CD4-positive, alpha-beta T cell (primary cell): ENCODE measurements around the gene CHD3. TPM values are rescaled to one million over a fixed set of nuclear protein-coding genes. Genes with fewer than 3 reads are reported as not detected.

Source experiments
- ATAC-seq: fragments of 200-7000 bp; cut with Tn5 transposase; one replicate; pipeline ENCODE4 v1.10.0; 2022; ENCODE audit warnings: mild to moderate bottlenecking; ENCODE audit not compliant: poor library complexity
- CTCF ChIA-PET: fragments of 350-600 bp; sonication (Branson Sonifier 250); formaldehyde crosslinking; loops from one replicate; lab custom pipeline; 2021; ENCODE audit warnings: antibody characterized with exemption, inconsistent platforms; lab: Charles Lee
- POLR2A ChIA-PET: fragments of 350-600 bp; sonication (Branson Sonifier 250); formaldehyde crosslinking; loops from one replicate; lab custom pipeline; 2021; ENCODE audit warnings: antibody characterized with exemption, inconsistent platforms; lab: Charles Lee
- DNase-seq, 14 experiments: peaks; one replicate each; pipeline ENCODE4 v3.0.0-alpha.2; 2013 to 2020; ENCODE audit warnings: mixed read lengths in 2 of 14
- H3K27ac ChIP-seq, 2 donors: one replicate each; pipeline versions ENCODE4 v1.5.1 to v1.7.0; 2013; ENCODE audit warnings: low read length in 2 of 2, low read depth in 1 of 2, mild to moderate bottlenecking in 1 of 2
- H3K27me3 ChIP-seq, 2 experiments: 1 replicate in 1 of 2; 2 replicates in 1 of 2; pipeline versions ENCODE4 v1.6.1 to v1.7.0; 2013; ENCODE audit warnings: low read length in 2 of 2, control low read depth in 1 of 2, mild to moderate bottlenecking in 1 of 2, moderate library complexity in 1 of 2; ENCODE audit not compliant: insufficient read depth in 2 of 2, control insufficient read depth in 1 of 2
- H3K36me3 ChIP-seq: one replicate; pipeline ENCODE4 v1.6.1; 2013; ENCODE audit warnings: low read length, control low read depth; ENCODE audit not compliant: insufficient read depth
- H3K4me1 ChIP-seq: one replicate; pipeline ENCODE4 v1.6.1; 2013; ENCODE audit warnings: low read length, control low read depth; ENCODE audit not compliant: insufficient read depth
- H3K4me3 ChIP-seq: one replicate; pipeline ENCODE4 v1.5.1; 2013; ENCODE audit warnings: mild to moderate bottlenecking, low read length, moderate library complexity
- H3K9me3 ChIP-seq, 2 experiments: 1 replicate in 1 of 2; 2 replicates in 1 of 2; pipeline versions ENCODE4 v1.6.1 to v1.7.0; 2013; ENCODE audit warnings: low read length in 2 of 2, mild to moderate bottlenecking in 2 of 2, control low read depth in 1 of 2, moderate library complexity in 1 of 2; ENCODE audit not compliant: control insufficient read depth in 1 of 2, insufficient read depth in 1 of 2
- H3K27ac Mint-ChIP-seq: one replicate; pipeline ENCODE4 v1.8.0; 2020; ENCODE audit warnings: mixed read lengths
- H3K27me3 Mint-ChIP-seq: one replicate; pipeline ENCODE4 v1.8.0; 2021; ENCODE audit warnings: mixed read lengths
- H3K36me3 Mint-ChIP-seq: one replicate; pipeline ENCODE4 v1.8.0; 2021; ENCODE audit warnings: low read depth, mixed read lengths
- H3K4me1 Mint-ChIP-seq: one replicate; pipeline ENCODE4 v1.8.0; 2021; ENCODE audit warnings: low read depth, mixed read lengths
- H3K4me3 Mint-ChIP-seq: one replicate; pipeline ENCODE4 v1.8.0; 2020; ENCODE audit warnings: mild to moderate bottlenecking, mixed read lengths
- H3K9me3 Mint-ChIP-seq: one replicate; pipeline ENCODE4 v1.8.0; 2020; ENCODE audit warnings: mixed read lengths
- CTCF ChIP-seq: fragments of 200-600 bp; IDR thresholded peaks from one replicate; pipeline ENCODE4 v1.8.0; 2022; ENCODE audit warnings: antibody characterized with exemption, mild to moderate bottlenecking
- intact Hi-C, 2 experiments: fragments of 100-400 bp; cut with DNase I in 1 of 2; cut with micrococcal nuclease in 1 of 2; formaldehyde crosslinking; loops; one replicate each; pipeline versions ENCODE4 v1.15.1 to v1.9.0; 2023 to 2025; cut with DNase I, micrococcal nuclease
- total RNA-seq, 174 experiments: library from RNA in 2 of 174; stranded (reverse) in 2 of 174; gene quantifications; one replicate each; pipeline ENCODE4 v1.2.3 and lab custom pipeline; 2021 to 2026

CHD3 gene
- total RNA-seq, 2 experiments from 2014 or later, result 263 to 297 TPM

GRCh38 chr17:7843536-7844291 is 44.9 kb upstream of the CHD3 start:
- Histone ChIP-seq H3K36me3 (peaks cover 41% of the 10 kb centered on the region), H3K4me3 (peak overlapping the region; percentile 84), H3K9me3 (no peaks in the 10 kb centered on the region), H3K27me3 (no peaks in the 10 kb centered on the region), H3K27ac (peak overlapping the region; percentile 100), H3K4me1 (peaks cover 67% of the 10 kb centered on the region)
- POLR2A ChIA-PET, result interaction anchor here (0.7 to 10.1 kb wide), 6 partner anchors 9 to 601 kb away, joined by 3 to 83 read pairs (median 4); partner anchors contain the start of genes CNTROB, CYB5D1, GABARAP and KDM6B
- peaks cover 10% of the 10 kb centered on the region for H3K27me3 Mint-ChIP-seq
- no peaks in the 10 kb centered on the region for H3K9me3 Mint-ChIP-seq
- H3K27ac Mint-ChIP-seq, result peak overlapping the region; percentile 90
- intact Hi-C loops, result loop anchor here (1.0 to 10.0 kb wide), 6 partner anchors 8 to 609 kb away; partner anchors contain the start of genes DVL2 (in 2 of the 2), PHF23 (in 2 of the 2), NAA38 (in 1 of the 2) and POLR2A (in 1 of the 2)
- ATAC-seq (peak; percentile 15), DNase-seq (peak; percentile 77 to 98 (median 88))
- H3K36me3 Mint-ChIP-seq, result peaks cover 73% of the 10 kb centered on the region
- H3K4me1 Mint-ChIP-seq, result peaks cover 43% of the 10 kb centered on the region
- peak overlapping the region; percentile 92 for H3K4me3 Mint-ChIP-seq
- CTCF ChIA-PET, result interaction anchor here (1.6 to 1.7 kb wide), 2 partner anchors 8 to 9 kb away, joined by 4 to 13 read pairs; no protein-coding TSS in a partner anchor
- no peak for TF ChIP-seq CTCF

- H3K4me1 Mint-ChIP-seq, result peaks cover 35% of the 10 kb centered on the region
- no peaks in the 10 kb centered on the region for H3K9me3 ChIP-seq
- no peaks in the 10 kb centered on the region for H3K9me3 Mint-ChIP-seq
- H3K36me3 Mint-ChIP-seq, result peaks cover 74% of the 10 kb centered on the region
- DNase-seq (peak; percentile 56 to 94 (median 73)), ATAC-seq (peak; percentile 14)
- H3K4me3 Mint-ChIP-seq, result peak overlapping the region; percentile 92
- TF ChIP-seq CTCF, result no peak
- no peaks in the 10 kb centered on the region for H3K27me3 ChIP-seq
- peak overlapping the region; percentile 100 for H3K27ac ChIP-seq
- peaks cover 59% of the 10 kb centered on the region for H3K4me1 ChIP-seq
- H3K27ac Mint-ChIP-seq, result peak overlapping the region; percentile 90
- peak overlapping the region; percentile 84 for H3K4me3 ChIP-seq
- H3K36me3 ChIP-seq, result peaks cover 49% of the 10 kb centered on the region
- intact Hi-C loops, result loop anchor here (1.0 to 10.0 kb wide), 5 partner anchors 9 to 610 kb away; partner anchors contain the start of genes DVL2 (in 2 of the 2), PHF23 (in 2 of the 2), POLR2A (in 1 of the 2) and SLC35G6 (in 1 of the 2)
- H3K27me3 Mint-ChIP-seq, result peaks cover 10% of the 10 kb centered on the region
- ChIA-PET POLR2A (interaction anchor here (1.0 to 10.1 kb wide), 9 partner anchors 10 to 381 kb away, joined by 3 to 83 read pairs (median 4); partner anchors contain the start of genes CYB5D1, FXR2, KDM6B and NAA38), CTCF (interaction anchor here (0.5 to 2.2 kb wide), 5 partner anchors 10 to 101 kb away, joined by 3 to 20 read pairs (median 6); partner anchors contain the start of genes KDM6B and NAA38)
These were observed 44.1 kb upstream of the CHD3 start for GRCh38 chr17:7844292-7845154.
